WERI-Rb-1 (cell line): ENCODE measurements around the gene RHOG.

Experiments
- DNase-seq: peaks from one replicate; pipeline ENCODE4 v3.0.0-alpha.2; 2020
- H3K27ac ChIP-seq: fragments of 250-450 bp; sonication (Bioruptor Pico); 2 replicates; pipeline ENCODE4 v1.5.1; 2020; ENCODE audit warnings: mild to moderate bottlenecking, moderate library complexity
- H3K27me3 ChIP-seq: fragments of 250-450 bp; sonication (Bioruptor Pico); 2 replicates; pipeline ENCODE4 v1.5.1; 2021; ENCODE audit warnings: mild to moderate bottlenecking, low read depth, moderate library complexity; ENCODE audit not compliant: insufficient read depth, severe bottlenecking
- H3K36me3 ChIP-seq: fragments of 250-450 bp; sonication (Bioruptor Pico); 2 replicates; pipeline ENCODE4 v1.5.1; 2020; ENCODE audit warnings: mild to moderate bottlenecking, moderate library complexity
- H3K4me3 ChIP-seq: 2 replicates; pipeline ENCODE4 v1.5.1; 2011; ENCODE audit warnings: low read depth, mild to moderate bottlenecking, control low read depth, low read length
- H3K9me3 ChIP-seq: fragments of 250-450 bp; sonication (Bioruptor Pico); 2 replicates; pipeline ENCODE4 v1.5.1; 2021; ENCODE audit warnings: mild to moderate bottlenecking, moderate library complexity; ENCODE audit not compliant: severe bottlenecking
- TF ChIP-seq, protein P1 (sequence below): IDR thresholded peaks from 2 replicates; pipeline ENCODE4 v1.5.1; 2011; ENCODE audit warnings: low read depth, mild to moderate bottlenecking, control low read depth, inconsistent platforms, low read length

The RHOG gene

DNA sequence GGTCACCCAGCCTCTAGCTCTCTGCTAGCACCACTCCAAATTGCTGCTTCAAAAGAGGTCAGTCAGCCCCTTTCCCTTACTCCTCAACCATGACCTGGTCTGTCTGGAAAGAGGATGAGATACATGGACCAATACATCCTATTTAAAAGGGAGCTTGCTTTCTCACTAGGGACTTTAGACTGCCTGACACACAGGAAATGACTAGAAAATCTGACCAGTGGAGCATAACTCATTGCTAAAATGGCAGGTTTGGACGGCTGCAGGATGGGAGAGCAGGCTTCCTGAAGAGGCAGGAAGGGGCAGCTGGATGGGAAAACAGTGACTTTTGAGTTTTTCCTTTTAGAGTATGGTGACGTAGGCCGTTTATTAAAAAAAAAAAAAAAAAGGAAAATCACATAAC is 40.0 kb upstream of the RHOG start:
- TF ChIP-seq, protein P1, sequence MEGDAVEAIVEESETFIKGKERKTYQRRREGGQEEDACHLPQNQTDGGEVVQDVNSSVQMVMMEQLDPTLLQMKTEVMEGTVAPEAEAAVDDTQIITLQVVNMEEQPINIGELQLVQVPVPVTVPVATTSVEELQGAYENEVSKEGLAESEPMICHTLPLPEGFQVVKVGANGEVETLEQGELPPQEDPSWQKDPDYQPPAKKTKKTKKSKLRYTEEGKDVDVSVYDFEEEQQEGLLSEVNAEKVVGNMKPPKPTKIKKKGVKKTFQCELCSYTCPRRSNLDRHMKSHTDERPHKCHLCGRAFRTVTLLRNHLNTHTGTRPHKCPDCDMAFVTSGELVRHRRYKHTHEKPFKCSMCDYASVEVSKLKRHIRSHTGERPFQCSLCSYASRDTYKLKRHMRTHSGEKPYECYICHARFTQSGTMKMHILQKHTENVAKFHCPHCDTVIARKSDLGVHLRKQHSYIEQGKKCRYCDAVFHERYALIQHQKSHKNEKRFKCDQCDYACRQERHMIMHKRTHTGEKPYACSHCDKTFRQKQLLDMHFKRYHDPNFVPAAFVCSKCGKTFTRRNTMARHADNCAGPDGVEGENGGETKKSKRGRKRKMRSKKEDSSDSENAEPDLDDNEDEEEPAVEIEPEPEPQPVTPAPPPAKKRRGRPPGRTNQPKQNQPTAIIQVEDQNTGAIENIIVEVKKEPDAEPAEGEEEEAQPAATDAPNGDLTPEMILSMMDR: no peak
- Histone ChIP-seq H3K36me3 (no peaks in the 10 kb centered on the region), H3K4me3 (no peak overlapping the region), H3K27me3 (no peaks in the 10 kb centered on the region), H3K9me3 (no peaks in the 10 kb centered on the region), H3K27ac (no peak overlapping the region)
- DNase-seq: no peak

DNA sequence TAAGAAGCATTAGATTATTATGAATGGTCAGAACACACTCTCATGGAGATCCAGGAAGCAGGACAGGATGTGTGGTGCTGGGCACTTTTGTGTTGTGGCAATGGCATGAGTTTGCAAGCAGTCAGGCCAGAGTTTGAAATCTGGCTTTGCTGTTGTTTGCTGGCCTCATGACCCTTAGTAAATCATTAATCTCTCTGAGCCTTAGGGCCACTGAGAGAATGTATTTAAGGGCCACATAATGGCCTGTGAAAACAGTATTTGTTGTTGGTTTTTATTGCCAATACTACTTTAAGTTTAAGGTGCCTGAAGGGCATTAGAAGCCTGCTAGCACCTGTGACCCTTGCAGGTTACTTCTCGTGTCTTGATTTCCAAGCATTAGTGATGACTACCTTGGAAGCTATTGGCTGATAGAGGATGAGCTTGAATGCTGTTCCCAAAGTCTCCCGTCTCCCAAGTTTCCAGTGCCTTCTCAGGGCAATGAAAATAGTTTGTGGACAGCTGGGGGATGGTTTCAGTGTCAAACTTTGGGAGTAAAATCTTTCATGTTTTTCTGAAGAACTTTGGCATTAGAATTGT is 39.3 kb upstream of the RHOG start:
- Histone ChIP-seq H3K36me3 (no peaks in the 10 kb centered on the region), H3K27me3 (no peaks in the 10 kb centered on the region), H3K4me3 (no peak overlapping the region), H3K9me3 (no peaks in the 10 kb centered on the region), H3K27ac (no peak overlapping the region)
- no peak for DNase-seq
- TF ChIP-seq, protein P1: no peak

DNA sequence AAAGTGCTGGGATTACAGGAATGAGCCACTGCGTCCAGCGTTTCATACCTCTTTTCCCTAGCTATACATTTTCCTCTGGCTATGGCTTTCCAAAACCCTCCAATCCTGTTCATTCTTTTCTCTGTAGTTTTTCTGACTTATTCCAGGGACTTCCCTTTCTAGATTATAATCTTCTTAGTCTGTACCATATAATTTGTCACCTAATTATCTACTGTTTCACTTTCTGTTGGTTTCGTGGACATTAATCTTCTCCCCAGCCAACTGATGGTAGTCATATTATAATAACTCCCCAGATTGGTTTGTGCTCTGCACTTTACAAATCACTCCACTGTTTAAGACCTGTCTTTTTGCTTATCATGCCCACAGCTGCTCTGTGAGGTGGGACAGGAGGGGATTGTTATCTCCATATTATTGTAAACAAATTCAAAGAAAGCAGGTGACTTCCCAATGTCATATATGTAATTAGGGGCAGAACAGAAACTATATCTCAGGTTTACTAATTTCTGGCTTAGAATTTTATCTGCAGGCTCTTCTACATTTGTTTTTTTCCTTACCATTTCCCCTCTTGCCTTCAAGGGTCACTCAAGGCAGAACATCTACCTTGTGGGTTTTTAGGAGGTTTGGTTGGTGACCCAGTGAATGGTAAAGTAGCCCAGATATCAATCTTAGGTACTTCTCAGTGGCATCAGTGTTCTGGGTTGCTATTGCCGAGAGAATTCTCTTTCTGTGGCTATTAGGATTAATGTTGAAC is 38.6 kb upstream of the RHOG start:
- Histone ChIP-seq H3K27ac (no peak overlapping the region), H3K4me3 (no peak overlapping the region), H3K9me3 (no peaks in the 10 kb centered on the region), H3K27me3 (no peaks in the 10 kb centered on the region), H3K36me3 (no peaks in the 10 kb centered on the region)
- TF ChIP-seq, protein P1: no peak
- DNase-seq: no peak

DNA sequence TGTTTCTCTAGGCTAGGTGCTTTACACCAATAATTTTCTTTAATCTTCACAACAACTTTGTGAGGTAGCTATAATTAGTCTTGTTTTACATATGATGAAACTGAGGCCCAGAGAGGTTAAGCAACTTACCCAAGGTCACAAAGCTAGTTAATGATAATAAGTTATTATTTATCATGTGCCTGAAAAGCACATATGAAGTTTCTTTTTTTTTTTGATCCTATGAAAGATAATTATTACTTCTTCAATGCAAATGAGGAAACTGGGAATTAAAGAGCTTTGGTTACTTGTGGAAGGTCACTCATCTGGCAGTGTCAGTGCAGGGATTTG is 37.5 kb upstream of the RHOG start:
- Histone ChIP-seq H3K36me3 (no peaks in the 10 kb centered on the region), H3K4me3 (no peak overlapping the region), H3K27ac (no peak overlapping the region), H3K27me3 (no peaks in the 10 kb centered on the region), H3K9me3 (no peaks in the 10 kb centered on the region)
- no peak for DNase-seq
- TF ChIP-seq, protein P1: no peak

DNA sequence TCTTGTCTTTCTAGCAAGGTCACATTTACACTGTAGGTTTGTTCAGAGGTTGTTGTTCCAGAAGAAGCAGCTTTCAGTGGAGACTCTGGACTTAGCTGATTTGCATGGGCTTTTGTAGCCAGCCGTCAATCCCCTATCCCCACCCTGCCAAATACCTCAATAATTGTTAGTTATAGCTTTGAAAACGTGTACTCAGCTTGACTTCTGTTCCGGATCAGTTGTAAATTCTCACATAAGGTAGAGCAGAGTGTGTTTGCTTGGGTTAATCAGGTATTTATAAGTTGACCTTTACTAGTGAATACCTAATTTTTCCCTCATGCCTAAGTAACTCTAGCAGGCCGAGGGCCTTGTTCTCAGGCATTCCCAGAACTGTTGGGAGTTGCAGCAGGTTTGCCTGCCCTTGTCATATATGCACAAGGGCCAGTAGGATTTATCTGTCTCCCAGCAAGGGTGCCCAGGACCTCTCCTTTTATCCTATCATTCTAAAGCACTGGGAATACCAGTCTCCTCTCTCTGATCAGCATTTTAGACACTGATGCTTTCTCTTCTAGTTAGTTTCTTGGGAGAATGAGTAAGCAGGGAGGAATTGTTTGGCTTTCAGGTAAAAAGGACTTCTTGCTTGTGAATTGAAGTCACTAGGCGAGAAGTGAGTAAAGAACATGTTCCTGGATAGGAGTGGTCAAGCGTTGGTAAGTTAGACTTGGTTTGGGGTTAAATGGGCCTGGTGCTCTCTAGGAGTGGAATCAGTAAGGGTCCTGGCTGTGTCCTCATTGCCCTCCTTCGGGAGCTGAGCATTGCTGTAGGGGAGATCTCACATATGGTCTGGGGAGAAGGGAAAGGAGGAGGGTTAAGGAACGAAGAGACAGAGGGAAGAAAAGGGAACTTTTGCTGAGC is 36.9 kb upstream of the RHOG start:
- TF ChIP-seq, protein P1: no peak
- Histone ChIP-seq H3K4me3 (no peak overlapping the region), H3K9me3 (no peaks in the 10 kb centered on the region), H3K36me3 (no peaks in the 10 kb centered on the region), H3K27ac (no peak overlapping the region), H3K27me3 (no peaks in the 10 kb centered on the region)
- no peak for DNase-seq
